ENCODE data around the gene ZBP1. TPM values are rescaled to one million over a fixed set of nuclear protein-coding genes. Genes with fewer than 3 reads are reported as not detected.
"Not testable (repeated sequence)": the region's sequence is repeated elsewhere in the genome, so short reads cannot be mapped to it uniquely, and the experiment has no call there.

Gene ZBP1
- polyA plus RNA-seq, 4 donors, result 0.37 to 2.7 (median 1.6) TPM

DNA sequence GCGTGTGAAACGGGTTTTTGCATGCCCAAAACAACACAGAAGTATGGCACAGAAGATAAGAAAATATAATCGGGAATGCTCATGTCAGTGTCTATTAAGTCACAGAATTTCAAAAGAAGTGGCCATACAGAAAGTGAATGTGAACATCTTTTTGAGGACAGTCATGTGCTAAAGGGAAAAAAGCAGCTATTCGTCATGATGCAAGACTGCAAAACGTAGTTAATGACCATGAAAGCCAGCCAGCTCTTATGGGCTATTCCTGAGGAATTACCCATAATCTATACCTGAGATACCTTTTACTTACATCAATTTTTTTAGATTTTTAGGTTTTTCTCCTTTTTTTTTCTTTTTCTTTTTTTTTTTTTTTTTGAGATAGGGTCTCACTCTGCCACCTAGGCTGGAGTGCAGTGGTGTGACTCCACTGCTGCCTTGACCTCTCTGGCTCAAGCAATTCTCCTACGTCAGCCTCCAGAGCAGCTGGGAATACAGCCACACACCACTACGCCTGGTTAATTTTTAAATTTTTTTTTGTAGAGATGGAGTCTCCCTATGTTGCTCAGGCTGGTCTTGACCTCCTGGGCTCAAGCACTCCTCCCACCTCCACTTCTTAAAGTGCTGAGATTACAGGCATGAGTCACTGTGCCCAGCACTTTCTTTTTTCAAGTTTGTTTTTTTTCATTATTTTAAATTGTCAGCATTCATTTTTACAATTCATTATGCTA is 18.1 kb upstream of the ZBP1 start:
- peaks cover 0 to 3% (median 2%) of the 10 kb centered on the region in 3 donors for H3K27me3 ChIP-seq (ENCODE audit: control insufficient read depth in 3 of 3, insufficient read depth in 3 of 3, low read length in 3 of 3)
- no peaks in the 10 kb centered on the region for H3K4me1 ChIP-seq (ENCODE audit: control insufficient read depth in 3 of 3, insufficient read depth in 2 of 3, low read depth in 1 of 3, low read length in 2 of 3)
- no peaks in the 10 kb centered on the region for H3K36me3 ChIP-seq (ENCODE audit: control insufficient read depth in 3 of 3, insufficient read depth in 2 of 3, low read depth in 1 of 3, low read length in 3 of 3)
- H3K4me3 ChIP-seq (ENCODE audit: low read depth in 1 of 3, low read length in 3 of 3), result no peak overlapping the region
- no peaks in the 10 kb centered on the region for H3K9me3 ChIP-seq (ENCODE audit: control insufficient read depth in 2 of 2, insufficient read depth in 1 of 2, low read depth in 1 of 2, low read length in 1 of 2)
- FAIRE-seq (no peak), DNase-seq (no peak)
- WGBS, 3 donors, result 55 to 76% (median 58%) methylated on average over 7 of the region's 7 CpGs
- H3K27ac ChIP-seq (ENCODE audit: low read depth in 1 of 3, low read length in 2 of 3), result no peak overlapping the region

DNA sequence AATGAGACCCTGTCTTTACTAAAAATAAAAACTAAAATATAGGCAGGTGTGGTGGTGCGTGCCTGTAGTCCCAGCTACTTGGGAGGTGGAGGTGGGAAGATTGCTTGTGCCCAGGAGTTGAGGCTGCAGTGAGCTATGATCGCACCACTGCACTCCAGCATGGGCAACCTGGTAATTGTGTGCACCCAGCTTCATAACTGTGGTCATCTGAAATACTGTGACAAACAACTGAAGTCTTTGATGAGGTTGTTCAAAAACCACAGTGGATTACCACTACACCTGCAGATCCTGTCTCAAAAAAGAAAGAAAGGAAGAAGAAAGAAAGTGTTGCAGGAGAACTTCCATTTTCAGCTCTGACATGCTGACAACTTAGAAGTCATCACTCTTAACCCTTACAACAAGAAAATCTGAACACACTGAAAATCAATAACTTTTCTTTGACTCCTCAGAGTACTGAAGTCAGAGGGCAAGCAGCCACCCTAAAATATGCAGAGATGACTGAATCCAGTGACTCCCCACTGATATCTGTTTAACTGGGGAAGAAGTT is 13.8 kb upstream of the ZBP1 start:
- Histone ChIP-seq H3K27me3 (ENCODE audit: control insufficient read depth in 3 of 3, insufficient read depth in 3 of 3, low read length in 3 of 3) (peaks cover 0 to 3% (median 2%) of the 10 kb centered on the region in 3 donors), H3K4me3 (ENCODE audit: low read depth in 1 of 3, low read length in 3 of 3) (no peak overlapping the region), H3K9me3 (ENCODE audit: control insufficient read depth in 2 of 2, insufficient read depth in 1 of 2, low read depth in 1 of 2, low read length in 1 of 2) (no peaks in the 10 kb centered on the region), H3K27ac (ENCODE audit: low read depth in 1 of 3, low read length in 2 of 3) (no peak overlapping the region), H3K36me3 (ENCODE audit: control insufficient read depth in 3 of 3, insufficient read depth in 2 of 3, low read depth in 1 of 3, low read length in 3 of 3) (no peaks in the 10 kb centered on the region), H3K4me1 (ENCODE audit: control insufficient read depth in 3 of 3, insufficient read depth in 2 of 3, low read depth in 1 of 3, low read length in 2 of 3) (no peaks in the 10 kb centered on the region)
- DNase-seq (no peak), FAIRE-seq (no peak)
- 72 to 82% (median 81%) methylated on average over 2 of the region's 2 CpGs for WGBS, 3 donors

DNA sequence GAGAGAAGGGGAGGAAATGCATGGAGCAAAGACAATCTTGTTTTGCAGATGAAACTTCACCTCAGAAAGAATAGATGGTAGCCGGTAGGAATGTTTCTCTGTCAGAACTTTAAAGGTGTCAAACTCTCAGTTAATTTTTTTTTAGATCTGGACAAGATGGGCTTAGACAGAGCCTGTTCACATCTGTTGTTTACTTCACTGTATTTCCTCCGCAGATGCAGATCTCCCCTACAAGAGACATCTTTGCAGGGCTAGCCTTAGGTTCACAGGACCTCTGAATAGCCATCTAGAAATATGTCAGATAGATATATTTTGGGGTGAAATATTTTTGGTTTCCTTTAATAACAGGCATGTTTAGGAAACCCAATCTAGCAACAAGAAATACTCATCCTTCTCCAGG is 12.1 kb upstream of the ZBP1 start:
- no peaks in the 10 kb centered on the region for H3K9me3 ChIP-seq (ENCODE audit: control insufficient read depth in 2 of 2, insufficient read depth in 1 of 2, low read depth in 1 of 2, low read length in 1 of 2)
- no peak overlapping the region for H3K4me3 ChIP-seq (ENCODE audit: low read depth in 1 of 3, low read length in 3 of 3)
- H3K27ac ChIP-seq (ENCODE audit: low read depth in 1 of 3, low read length in 2 of 3), result no peak overlapping the region
- H3K4me1 ChIP-seq (ENCODE audit: control insufficient read depth in 3 of 3, insufficient read depth in 2 of 3, low read depth in 1 of 3, low read length in 2 of 3), result peaks cover 0 to 3% (median 0%) of the 10 kb centered on the region in 3 donors
- WGBS, 3 donors, result 79 to 96% (median 81%) methylated on average over 2 of the region's 2 CpGs
- FAIRE-seq (no peak), DNase-seq (no peak)
- H3K27me3 ChIP-seq (ENCODE audit: control insufficient read depth in 3 of 3, insufficient read depth in 3 of 3, low read length in 3 of 3), result peaks cover 0 to 3% (median 2%) of the 10 kb centered on the region in 3 donors
- no peaks in the 10 kb centered on the region for H3K36me3 ChIP-seq (ENCODE audit: control insufficient read depth in 3 of 3, insufficient read depth in 2 of 3, low read depth in 1 of 3, low read length in 3 of 3)

- Histone ChIP-seq H3K27ac (ENCODE audit: low read depth in 1 of 3, low read length in 2 of 3) (peak overlapping the region in 1 of 3 donors; percentile 14), H3K9me3 (ENCODE audit: control insufficient read depth in 2 of 2, insufficient read depth in 1 of 2, low read depth in 1 of 2, low read length in 1 of 2) (peaks cover 0 to 7% of the 10 kb centered on the region in 2 donors), H3K4me3 (ENCODE audit: low read depth in 1 of 3, low read length in 3 of 3) (no peak overlapping the region)
These were observed 9.8 kb upstream of the ZBP1 start for GRCh38 chr20:57630061-57630460.

DNA sequence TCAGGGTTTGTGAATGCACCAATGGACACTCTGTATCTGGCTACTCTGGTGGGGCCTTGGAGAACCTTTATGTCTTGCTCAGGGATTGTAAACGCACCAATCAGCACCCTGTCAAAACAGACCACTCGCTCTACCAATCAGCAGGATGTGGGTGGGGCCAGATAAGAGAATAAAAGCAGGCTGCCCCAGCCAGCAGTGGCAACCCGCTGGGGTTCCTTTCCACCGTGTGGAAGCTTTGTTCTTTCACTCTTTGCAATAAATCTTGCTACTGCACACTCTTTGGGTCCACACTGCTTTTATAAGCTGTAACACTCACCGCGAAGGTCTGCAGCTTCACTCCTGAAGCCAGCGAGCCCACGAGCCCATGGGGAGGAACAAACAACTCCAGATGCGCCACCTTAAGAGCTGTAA is 9.3 kb upstream of the ZBP1 start:
- Histone ChIP-seq H3K27ac (ENCODE audit: low read depth in 1 of 3, low read length in 2 of 3) (peak overlapping the region in 1 of 3 donors; percentile 14), H3K9me3 (ENCODE audit: control insufficient read depth in 2 of 2, insufficient read depth in 1 of 2, low read depth in 1 of 2, low read length in 1 of 2) (peaks cover 0 to 12% of the 10 kb centered on the region in 2 donors)
- H3K36me3 ChIP-seq (ENCODE audit: control insufficient read depth in 3 of 3, insufficient read depth in 2 of 3, low read depth in 1 of 3, low read length in 3 of 3); H3K4me1 ChIP-seq (ENCODE audit: control insufficient read depth in 3 of 3, insufficient read depth in 2 of 3, low read depth in 1 of 3, low read length in 2 of 3); H3K27me3 ChIP-seq (ENCODE audit: control insufficient read depth in 3 of 3, insufficient read depth in 3 of 3, low read length in 3 of 3); DNase-seq; FAIRE-seq; H3K4me3 ChIP-seq (ENCODE audit: low read depth in 1 of 3, low read length in 3 of 3): not testable (repeated sequence)
- 63 to 70% (median 64%) methylated on average over 9 of the region's 9 CpGs for WGBS, 3 donors

More at GRCh38 chr20:57630061-57630460, 9.8 kb upstream of the ZBP1 start:
- H3K27me3 ChIP-seq (ENCODE audit: control insufficient read depth in 3 of 3, insufficient read depth in 3 of 3, low read length in 3 of 3), result peaks cover 0 to 3% (median 2%) of the 10 kb centered on the region in 3 donors
- H3K4me1 ChIP-seq (ENCODE audit: control insufficient read depth in 3 of 3, insufficient read depth in 2 of 3, low read depth in 1 of 3, low read length in 2 of 3), result peaks cover 0 to 3% (median 0%) of the 10 kb centered on the region in 3 donors
- DNase-seq (no peak), FAIRE-seq (no peak)
- H3K36me3 ChIP-seq (ENCODE audit: control insufficient read depth in 3 of 3, insufficient read depth in 2 of 3, low read depth in 1 of 3, low read length in 3 of 3), result no peaks in the 10 kb centered on the region
- WGBS, 3 donors, result 63 to 82% (median 69%) methylated on average over 4 of the region's 4 CpGs

- not testable (repeated sequence) for FAIRE-seq; DNase-seq; H3K27me3 ChIP-seq (ENCODE audit: control insufficient read depth in 3 of 3, insufficient read depth in 3 of 3, low read length in 3 of 3); H3K36me3 ChIP-seq (ENCODE audit: control insufficient read depth in 3 of 3, insufficient read depth in 2 of 3, low read depth in 1 of 3, low read length in 3 of 3); H3K4me1 ChIP-seq (ENCODE audit: control insufficient read depth in 3 of 3, insufficient read depth in 2 of 3, low read depth in 1 of 3, low read length in 2 of 3); H3K4me3 ChIP-seq (ENCODE audit: low read depth in 1 of 3, low read length in 3 of 3)
- peaks cover 0 to 15% of the 10 kb centered on the region in 2 donors for H3K9me3 ChIP-seq (ENCODE audit: control insufficient read depth in 2 of 2, insufficient read depth in 1 of 2, low read depth in 1 of 2, low read length in 1 of 2)
- peak overlapping the region in 2 of 3 donors; percentile 18 to 47 for H3K27ac ChIP-seq (ENCODE audit: low read depth in 1 of 3, low read length in 2 of 3)
- whole genome bisulfite sequencing, 3 donors, result 95% methylated on average over 7 to 12 of the region's 12 CpGs
These were observed 8.7 kb upstream of the ZBP1 start for GRCh38 chr20:57628962-57629308.

GRCh38 chr20:57628047-57628961 is 8.1 kb upstream of the ZBP1 start:
- Histone ChIP-seq H3K9me3 (ENCODE audit: control insufficient read depth in 2 of 2, insufficient read depth in 1 of 2, low read depth in 1 of 2, low read length in 1 of 2) (peaks cover 0 to 18% of the 10 kb centered on the region in 2 donors), H3K4me1 (ENCODE audit: control insufficient read depth in 3 of 3, insufficient read depth in 2 of 3, low read depth in 1 of 3, low read length in 2 of 3) (peaks cover 0 to 3% (median 0%) of the 10 kb centered on the region in 3 donors), H3K4me3 (ENCODE audit: low read depth in 1 of 3, low read length in 3 of 3) (no peak overlapping the region), H3K27ac (ENCODE audit: low read depth in 1 of 3, low read length in 2 of 3) (peak overlapping the region; percentile 42 to 83 (median 47)), H3K36me3 (ENCODE audit: control insufficient read depth in 3 of 3, insufficient read depth in 2 of 3, low read depth in 1 of 3, low read length in 3 of 3) (no peaks in the 10 kb centered on the region), H3K27me3 (ENCODE audit: control insufficient read depth in 3 of 3, insufficient read depth in 3 of 3, low read length in 3 of 3) (no peaks in the 10 kb centered on the region)
- 51 to 84% (median 67%) methylated on average over 21 to 29 of the region's 29 CpGs for WGBS, 3 donors
- peak; percentile 17 to 50 for DNase-seq
- no peak for FAIRE-seq

DNA sequence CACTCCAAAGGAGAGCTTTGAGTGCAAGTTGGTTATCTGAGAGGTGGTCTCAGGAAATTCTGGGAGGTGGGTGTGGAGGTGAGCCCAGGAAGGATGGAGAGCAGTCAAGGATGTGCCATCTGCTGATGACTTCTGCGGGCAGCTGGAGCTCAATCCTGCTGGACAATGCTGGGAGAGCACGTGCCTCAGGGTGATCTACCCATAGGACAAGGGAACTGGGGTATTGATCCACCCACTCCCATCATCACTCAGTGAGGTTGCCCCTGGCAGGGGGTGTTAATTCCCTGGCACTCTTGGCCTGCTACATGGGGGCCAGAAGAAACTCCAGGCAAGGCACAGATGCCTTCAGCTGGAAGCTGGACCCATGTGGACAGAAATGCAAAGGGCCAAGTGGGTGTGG is 7.1 kb upstream of the ZBP1 start:
- 86 to 90% (median 86%) methylated on average over 2 of the region's 2 CpGs for WGBS, 3 donors
- H3K27me3 ChIP-seq (ENCODE audit: control insufficient read depth in 3 of 3, insufficient read depth in 3 of 3, low read length in 3 of 3), result no peaks in the 10 kb centered on the region
- no peak overlapping the region for H3K4me3 ChIP-seq (ENCODE audit: low read depth in 1 of 3, low read length in 3 of 3)
- no peak for DNase-seq
- peaks cover 0 to 3% (median 0%) of the 10 kb centered on the region in 3 donors for H3K4me1 ChIP-seq (ENCODE audit: control insufficient read depth in 3 of 3, insufficient read depth in 2 of 3, low read depth in 1 of 3, low read length in 2 of 3)
- peak overlapping the region; percentile 42 to 83 (median 68) for H3K27ac ChIP-seq (ENCODE audit: low read depth in 1 of 3, low read length in 2 of 3)
- peaks cover 0 to 18% of the 10 kb centered on the region in 2 donors for H3K9me3 ChIP-seq (ENCODE audit: control insufficient read depth in 2 of 2, insufficient read depth in 1 of 2, low read depth in 1 of 2, low read length in 1 of 2)
- H3K36me3 ChIP-seq (ENCODE audit: control insufficient read depth in 3 of 3, insufficient read depth in 2 of 3, low read depth in 1 of 3, low read length in 3 of 3), result no peaks in the 10 kb centered on the region
- no peak for FAIRE-seq
